Vagina (tissue), 2 donors: Measurements from ENCODE around the gene CUEDC1.

Experiments used
- POLR2A ChIP-seq, 2 donors: fragments of 450-650 bp; IDR thresholded peaks; one replicate each; pipeline ENCODE4 v1.6.1; 2017; ENCODE audit warnings: antibody characterized with exemption in 2 of 2, mild to moderate bottlenecking in 2 of 2, moderate library complexity in 2 of 2
- POLR2AphosphoS5 ChIP-seq, 2 donors: sonication (generic); formaldehyde crosslinking; IDR thresholded peaks; one replicate each; pipeline ENCODE4 v1.9.0; 2017; ENCODE audit warnings: antibody characterized with exemption in 2 of 2, mild to moderate bottlenecking in 2 of 2, low read depth in 1 of 2; ENCODE audit not compliant: insufficient read depth in 1 of 2

DNA sequence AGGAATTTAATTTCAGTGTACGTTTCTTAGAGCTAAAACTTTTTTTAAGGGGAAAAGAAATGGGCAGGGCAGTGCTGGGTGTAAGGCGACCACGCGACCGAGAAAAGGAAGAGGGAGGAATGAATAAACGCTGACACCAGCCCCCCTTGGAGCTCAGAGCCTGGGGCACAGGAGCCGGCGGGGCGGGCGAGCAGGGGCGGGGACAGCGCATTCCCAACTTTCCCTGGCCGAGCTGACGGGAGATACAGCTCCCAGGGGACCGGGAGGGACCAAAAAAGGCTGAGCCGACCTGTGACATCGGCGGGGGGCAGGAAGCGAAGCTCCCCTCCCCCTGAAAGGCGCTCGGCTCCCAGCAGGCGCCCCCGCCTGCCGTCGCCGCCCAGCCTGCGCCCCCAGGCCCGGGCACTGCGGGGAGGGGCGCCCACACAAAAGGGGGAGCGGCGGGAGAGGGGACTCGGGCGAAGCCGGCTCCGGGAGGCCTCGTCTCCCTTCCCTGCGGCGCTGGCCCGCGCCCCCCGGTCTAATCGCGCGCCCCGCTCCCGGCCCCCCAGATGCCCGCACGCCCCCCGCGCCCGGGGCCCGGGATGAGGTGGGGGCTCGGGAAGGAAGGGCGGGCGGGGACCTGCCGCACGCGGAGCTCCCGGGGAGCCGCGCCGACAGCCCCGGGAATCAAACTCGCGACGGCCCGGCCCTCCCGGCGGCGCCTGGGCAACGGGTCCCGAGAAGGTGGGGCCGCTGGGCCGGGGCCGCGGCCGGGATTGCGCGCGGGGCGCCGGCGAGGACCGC, 622 bp downstream of the CUEDC1 start:
- peak in 1 of 2 donors; percentile 54 for TF ChIP-seq POLR2A (IDR thresholded peaks at IDR 0.05)
- peak; percentile 15 to 71 for TF ChIP-seq POLR2AphosphoS5 (IDR thresholded peaks at IDR 0.05; ENCODE audit: insufficient read depth in 1 of 2, low read depth in 1 of 2)
